ENCODE data around the gene PABPC1L.

DNA sequence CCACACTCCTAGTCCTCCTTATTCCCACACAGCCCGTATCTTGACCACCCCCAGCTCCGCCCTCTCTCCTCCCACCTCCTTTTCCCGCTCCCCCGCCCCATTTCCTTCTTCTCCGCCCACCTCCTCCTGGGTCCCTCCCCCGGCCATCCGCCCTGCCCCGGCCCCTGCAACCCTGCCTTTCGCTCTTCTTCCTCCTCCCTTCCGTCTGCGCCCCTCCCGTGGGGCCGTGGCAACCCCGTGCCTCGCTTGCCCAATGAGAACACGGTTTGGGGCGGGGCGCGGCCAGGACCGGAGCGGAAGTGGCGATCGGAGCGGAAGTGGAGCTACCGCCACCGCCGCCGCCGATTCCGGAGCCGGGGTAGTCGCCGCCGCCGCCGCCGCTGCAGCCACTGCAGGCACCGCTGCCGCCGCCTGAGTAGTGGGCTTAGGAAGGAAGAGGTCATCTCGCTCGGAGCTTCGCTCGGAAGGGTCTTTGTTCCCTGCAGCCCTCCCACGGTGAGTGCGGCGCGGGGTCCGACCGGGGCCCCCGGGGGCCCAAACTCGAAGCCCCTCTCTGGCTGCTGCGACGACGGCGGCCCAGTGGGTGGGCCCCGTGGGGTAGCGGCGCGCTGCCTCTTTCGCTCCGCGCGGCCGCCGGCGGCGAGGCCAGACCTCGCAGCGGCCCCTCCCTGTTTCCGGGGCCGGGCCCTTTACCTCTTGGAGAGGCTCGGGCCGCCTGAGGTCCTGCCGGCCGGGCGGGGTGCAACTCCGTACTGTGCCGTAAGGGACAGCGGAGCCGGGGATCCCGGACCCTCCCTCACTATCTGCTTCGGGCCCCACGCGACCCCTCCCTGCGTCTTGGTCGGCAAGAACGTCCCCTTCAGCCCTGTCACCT lies 24.2 kb upstream of the PABPC1L start, which contains the start of gene YWHAB:
- TF ChIP-seq, protein P1, sequence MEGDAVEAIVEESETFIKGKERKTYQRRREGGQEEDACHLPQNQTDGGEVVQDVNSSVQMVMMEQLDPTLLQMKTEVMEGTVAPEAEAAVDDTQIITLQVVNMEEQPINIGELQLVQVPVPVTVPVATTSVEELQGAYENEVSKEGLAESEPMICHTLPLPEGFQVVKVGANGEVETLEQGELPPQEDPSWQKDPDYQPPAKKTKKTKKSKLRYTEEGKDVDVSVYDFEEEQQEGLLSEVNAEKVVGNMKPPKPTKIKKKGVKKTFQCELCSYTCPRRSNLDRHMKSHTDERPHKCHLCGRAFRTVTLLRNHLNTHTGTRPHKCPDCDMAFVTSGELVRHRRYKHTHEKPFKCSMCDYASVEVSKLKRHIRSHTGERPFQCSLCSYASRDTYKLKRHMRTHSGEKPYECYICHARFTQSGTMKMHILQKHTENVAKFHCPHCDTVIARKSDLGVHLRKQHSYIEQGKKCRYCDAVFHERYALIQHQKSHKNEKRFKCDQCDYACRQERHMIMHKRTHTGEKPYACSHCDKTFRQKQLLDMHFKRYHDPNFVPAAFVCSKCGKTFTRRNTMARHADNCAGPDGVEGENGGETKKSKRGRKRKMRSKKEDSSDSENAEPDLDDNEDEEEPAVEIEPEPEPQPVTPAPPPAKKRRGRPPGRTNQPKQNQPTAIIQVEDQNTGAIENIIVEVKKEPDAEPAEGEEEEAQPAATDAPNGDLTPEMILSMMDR (IDR thresholded peaks at IDR 0.05; ENCODE audit: low read length) = peak; percentile 16; the same call in 1 of the 2 replicates
- no peak for TF ChIP-seq EZH2 (optimal IDR thresholded peaks at IDR 0.05; ENCODE audit: low read depth, low read length)

All from MM.1S (cell line).